Suprapubic skin (tissue), 4 donors: ENCODE results near the gene IFIT3. TPM values are rescaled to one million over a fixed set of nuclear protein-coding genes. Genes with fewer than 3 reads are reported as not detected.

Experiments used
- DNase-seq, 2 donors: peaks; one replicate each; pipeline ENCODE4 v3.0.0-alpha.2; 2019; ENCODE audit warnings: low spot score in 2 of 2
- H3K27ac ChIP-seq: fragments of 200-600 bp; sonication (generic); one replicate; pipeline ENCODE4 v1.5.1; 2019
- H3K27me3 ChIP-seq: fragments of 200-600 bp; sonication (generic); one replicate; pipeline ENCODE4 v1.5.1; 2019
- H3K36me3 ChIP-seq: fragments of 200-600 bp; sonication (generic); one replicate; pipeline ENCODE4 v1.5.1; 2019
- H3K4me1 ChIP-seq: fragments of 200-600 bp; sonication (generic); one replicate; pipeline ENCODE4 v1.5.1; 2019
- H3K4me3 ChIP-seq: fragments of 200-600 bp; sonication (generic); one replicate; pipeline ENCODE4 v1.5.1; 2019; ENCODE audit warnings: mild to moderate bottlenecking
- H3K9me3 ChIP-seq: fragments of 200-600 bp; sonication (generic); one replicate; pipeline ENCODE4 v1.5.1; 2019
- CTCF ChIP-seq, 2 donors: fragments of 200-600 bp in 1 of 2; fragments of 450-650 bp in 1 of 2; sonication (generic) in 1 of 2; IDR thresholded peaks; one replicate each; pipeline ENCODE4 v1.5.1; 2016 to 2019; ENCODE audit warnings: antibody characterized with exemption in 2 of 2, mild to moderate bottlenecking in 1 of 2, moderate library complexity in 1 of 2
- EP300 ChIP-seq: sonication (generic); formaldehyde crosslinking; IDR thresholded peaks from one replicate; pipeline ENCODE4 v1.6.1; 2017; ENCODE audit warnings: antibody characterized with exemption
- POLR2A ChIP-seq, 2 donors: fragments of 450-650 bp; IDR thresholded peaks; one replicate each; pipeline ENCODE4 v1.6.1; 2017; ENCODE audit warnings: antibody characterized with exemption in 2 of 2, mild to moderate bottlenecking in 2 of 2, moderate library complexity in 2 of 2
- POLR2AphosphoS5 ChIP-seq, 3 donors: sonication (generic); formaldehyde crosslinking; IDR thresholded peaks; one replicate each; pipeline ENCODE4 v1.6.1; 2017; ENCODE audit warnings: antibody characterized with exemption in 3 of 3
- WGBS: methylation state at CpG from one replicate; pipeline ENCODE4 v1.1.5; 2018; 5-methylcytosine and 5-hydroxymethylcytosine counted together
- total RNA-seq, 4 donors: library from RNA; depleted of rRNA; stranded (reverse); fragments of >200 nt; gene quantifications; one replicate each; pipeline ENCODE4 v1.1.0, GENCODE V29; 2016

The IFIT3 gene
- total RNA-seq, 4 donors from 2014 or later = 1.5 to 4.9 (median 2.1) TPM

DNA sequence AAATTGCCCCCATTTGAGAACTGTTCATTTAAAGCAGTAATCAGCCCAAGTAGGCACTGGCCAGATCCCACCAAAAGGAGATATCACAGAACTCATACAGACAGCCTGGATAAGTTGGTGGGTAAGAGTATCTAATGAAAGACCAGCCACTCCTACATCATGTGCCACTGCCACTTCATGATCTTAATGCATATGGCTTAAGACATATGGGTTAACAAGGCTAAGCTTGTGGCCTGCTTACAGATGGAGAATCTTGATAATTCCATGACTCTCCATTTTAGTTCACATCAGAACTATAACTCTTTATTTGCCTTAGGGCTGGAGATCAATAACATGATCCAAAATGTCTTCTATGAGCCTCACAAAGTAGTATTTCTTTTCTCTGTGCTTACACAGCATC lies 43.3 kb downstream of the IFIT3 start:
- H3K4me3 ChIP-seq = no peak overlapping the region
- H3K27me3 ChIP-seq = no peaks in the 10 kb centered on the region
- H3K36me3 ChIP-seq = no peaks in the 10 kb centered on the region
- TF ChIP-seq CTCF (IDR thresholded peaks at IDR 0.05) (no peak), POLR2A (IDR thresholded peaks at IDR 0.05) (no peak), POLR2AphosphoS5 (IDR thresholded peaks at IDR 0.05) (no peak), EP300 (no peak)
- peaks cover 41% of the 10 kb centered on the region for H3K4me1 ChIP-seq
- H3K27ac ChIP-seq = no peak overlapping the region
- no peaks in the 10 kb centered on the region for H3K9me3 ChIP-seq
- DNase-seq = no peak

- Histone ChIP-seq H3K4me1 (peaks cover 40% of the 10 kb centered on the region), H3K27ac (no peak overlapping the region), H3K27me3 (no peaks in the 10 kb centered on the region), H3K9me3 (no peaks in the 10 kb centered on the region), H3K36me3 (no peaks in the 10 kb centered on the region), H3K4me3 (no peak overlapping the region)
- DNase-seq = no peak
- TF ChIP-seq CTCF (IDR thresholded peaks at IDR 0.05) = no peak
- TF ChIP-seq EP300 = no peak
- TF ChIP-seq POLR2A (IDR thresholded peaks at IDR 0.05) = no peak
- no peak for TF ChIP-seq POLR2AphosphoS5 (IDR thresholded peaks at IDR 0.05)
- WGBS = 92% methylated on average over 3 of the region's 3 CpGs
These were observed 44.2 kb downstream of the IFIT3 start for GRCh38 chr10:89371987-89372386.

- no peak overlapping the region for H3K4me3 ChIP-seq
These were observed 46.3 kb downstream of the IFIT3 start for GRCh38 chr10:89373916-89374711.

DNA sequence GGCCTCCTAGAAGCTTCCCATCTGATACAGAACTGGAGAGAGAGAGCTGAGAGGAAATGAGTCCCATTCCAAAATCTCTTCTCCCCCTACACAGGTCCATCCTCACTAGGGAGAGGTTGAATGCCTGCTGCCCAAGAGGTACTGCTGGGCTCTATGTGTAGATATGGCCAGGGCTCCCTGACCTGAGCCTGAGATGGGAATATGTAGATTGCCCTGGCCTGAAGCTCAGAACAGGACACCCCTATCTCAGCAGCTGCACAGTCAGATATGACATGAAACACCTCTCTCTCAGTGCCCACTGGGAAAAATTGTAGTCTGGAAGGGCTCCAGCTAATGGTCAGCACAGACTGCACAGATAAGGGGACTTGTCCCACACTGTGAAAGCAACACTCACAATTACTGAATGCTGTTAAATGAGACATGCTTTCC lies 46.9 kb downstream of the IFIT3 start:
- H3K36me3 ChIP-seq = no peaks in the 10 kb centered on the region
- no peaks in the 10 kb centered on the region for H3K27me3 ChIP-seq
- peak overlapping the region; percentile 80 for H3K27ac ChIP-seq
- H3K4me3 ChIP-seq = no peak overlapping the region
- H3K9me3 ChIP-seq = no peaks in the 10 kb centered on the region
- H3K4me1 ChIP-seq = peaks cover 21% of the 10 kb centered on the region
- no peak for DNase-seq
- TF ChIP-seq CTCF (IDR thresholded peaks at IDR 0.05) = no peak
- no peak for TF ChIP-seq POLR2A (IDR thresholded peaks at IDR 0.05)
- TF ChIP-seq EP300 = no peak
- TF ChIP-seq POLR2AphosphoS5 (IDR thresholded peaks at IDR 0.05) = no peak

More at GRCh38 chr10:89373916-89374711, 46.3 kb downstream of the IFIT3 start:
- TF ChIP-seq EP300 (no peak), POLR2AphosphoS5 (IDR thresholded peaks at IDR 0.05) (peak; percentile 19 to 84 (median 65)), CTCF (IDR thresholded peaks at IDR 0.05) (no peak), POLR2A (IDR thresholded peaks at IDR 0.05) (no peak)
- Histone ChIP-seq H3K27ac (peak overlapping the region; percentile 80), H3K27me3 (no peaks in the 10 kb centered on the region), H3K9me3 (no peaks in the 10 kb centered on the region), H3K4me1 (peaks cover 22% of the 10 kb centered on the region), H3K36me3 (no peaks in the 10 kb centered on the region)
- WGBS = 22% methylated on average over 3 of the region's 3 CpGs
- peak; percentile 92 for DNase-seq

GRCh38 chr10:89377705-89378637 lies 50.2 kb downstream of the IFIT3 start, which contains the start of gene IFIT1B:
IFIT1B (plus strand) TSS chr10:89378056; CDS start chr10:89378136, 80 bp downstream.
- 77% methylated on average over 5 of the region's 5 CpGs for WGBS
- no peak for TF ChIP-seq POLR2A (IDR thresholded peaks at IDR 0.05)
- TF ChIP-seq EP300 = no peak
- TF ChIP-seq POLR2AphosphoS5 (IDR thresholded peaks at IDR 0.05) = no peak
- TF ChIP-seq CTCF (IDR thresholded peaks at IDR 0.05) = no peak
- no peaks in the 10 kb centered on the region for H3K9me3 ChIP-seq

More at GRCh38 chr10:89377705-89378637, 50.2 kb downstream of the IFIT3 start, which contains the start of gene IFIT1B:
- no peak for DNase-seq
- H3K4me1 ChIP-seq = peaks cover 21% of the 10 kb centered on the region
- no peak within 1 kb of the TSS for H3K4me3 ChIP-seq
- no peaks in the 10 kb centered on the region for H3K27me3 ChIP-seq
- no peaks in the 10 kb centered on the region for H3K36me3 ChIP-seq
- no peak within 1 kb of the TSS for H3K27ac ChIP-seq
